Stimulated activated CD4-positive, alpha-beta T cell treated with anti-CD3 and anti-CD28 coated beads, Interleukin-4, amount 100 ng/mL, for 1 hour (primary cell): ENCODE results near the gene THRAP3.

Experiments used
- DNase-seq: peaks from one replicate; pipeline ENCODE4 v3.0.0-alpha.2; 2020

THRAP3 gene

DNA sequence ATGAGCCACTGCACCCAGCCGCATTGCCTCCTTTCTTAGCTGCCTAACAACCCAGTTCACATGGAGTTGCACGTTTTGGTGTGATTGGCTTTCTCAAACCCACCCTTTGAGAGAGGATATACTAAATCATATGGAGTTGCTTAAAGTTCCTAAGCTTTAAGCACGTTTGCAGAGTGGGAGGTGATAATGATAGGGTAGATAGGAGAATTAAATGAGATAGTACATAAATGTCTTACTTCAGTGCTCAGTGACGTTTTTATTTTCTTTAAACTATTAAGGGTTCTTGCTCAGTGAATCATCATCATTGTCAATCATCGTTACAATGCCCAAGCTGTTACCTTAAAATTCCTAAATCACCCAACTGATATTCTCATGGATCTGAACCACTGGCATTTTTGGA lies 79.0 kb downstream of the THRAP3 start:
- DNase-seq, result no peak

DNA sequence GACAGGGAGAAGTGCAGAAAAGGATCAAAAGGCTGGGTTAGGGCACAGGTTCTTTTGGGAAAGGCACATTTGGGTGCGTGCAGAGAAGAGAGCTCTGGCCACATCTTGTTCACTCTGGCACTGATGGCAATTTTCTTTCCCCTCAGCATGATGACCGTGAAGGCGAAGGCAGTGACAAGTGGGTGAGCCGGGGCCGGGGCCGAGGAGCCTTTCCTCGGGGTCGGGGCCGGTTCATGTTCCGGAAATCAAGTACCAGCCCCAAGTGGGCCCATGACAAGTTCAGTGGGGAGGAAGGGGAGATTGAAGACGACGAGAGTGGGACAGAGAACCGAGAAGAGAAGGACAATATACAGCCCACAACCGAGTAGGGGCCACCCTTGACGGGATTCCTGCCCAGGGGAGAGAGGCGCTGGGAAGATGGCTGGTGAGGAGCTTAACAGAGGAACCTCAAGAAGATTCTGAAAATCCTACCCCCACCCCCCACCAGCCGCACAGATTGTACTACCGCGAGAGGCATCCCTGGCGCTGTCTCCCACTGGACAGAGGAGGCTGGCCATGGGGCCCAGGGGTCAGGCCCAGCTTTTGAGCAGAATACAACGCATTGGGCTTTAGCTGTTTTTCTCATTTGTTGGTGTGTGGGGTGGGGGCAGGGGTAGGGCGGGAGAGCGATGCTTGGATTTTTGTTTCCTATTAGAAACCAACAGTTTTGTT lies 79.6 kb downstream of the THRAP3 start:
- DNase-seq, result no peak

DNA sequence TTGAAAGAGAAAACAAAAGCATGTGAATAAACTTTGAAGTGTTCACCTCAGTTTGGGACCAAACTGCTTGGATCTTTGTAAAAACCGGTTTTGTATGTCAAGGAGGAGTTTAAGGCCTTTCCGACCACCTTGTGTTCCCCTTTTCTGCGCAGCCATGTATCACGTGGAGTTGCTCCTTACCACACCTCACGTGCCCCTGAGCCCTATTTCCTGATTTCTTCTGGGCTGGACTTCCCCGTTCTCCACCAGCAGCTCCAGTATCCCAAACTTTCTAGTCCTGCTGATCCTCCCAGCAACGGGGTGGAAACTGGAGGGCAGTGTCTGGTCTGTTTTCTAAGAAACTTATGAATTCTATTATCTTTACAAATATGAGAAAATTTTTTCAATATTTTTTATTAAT lies 80.3 kb downstream of the THRAP3 start:
- DNase-seq, result no peak

DNA sequence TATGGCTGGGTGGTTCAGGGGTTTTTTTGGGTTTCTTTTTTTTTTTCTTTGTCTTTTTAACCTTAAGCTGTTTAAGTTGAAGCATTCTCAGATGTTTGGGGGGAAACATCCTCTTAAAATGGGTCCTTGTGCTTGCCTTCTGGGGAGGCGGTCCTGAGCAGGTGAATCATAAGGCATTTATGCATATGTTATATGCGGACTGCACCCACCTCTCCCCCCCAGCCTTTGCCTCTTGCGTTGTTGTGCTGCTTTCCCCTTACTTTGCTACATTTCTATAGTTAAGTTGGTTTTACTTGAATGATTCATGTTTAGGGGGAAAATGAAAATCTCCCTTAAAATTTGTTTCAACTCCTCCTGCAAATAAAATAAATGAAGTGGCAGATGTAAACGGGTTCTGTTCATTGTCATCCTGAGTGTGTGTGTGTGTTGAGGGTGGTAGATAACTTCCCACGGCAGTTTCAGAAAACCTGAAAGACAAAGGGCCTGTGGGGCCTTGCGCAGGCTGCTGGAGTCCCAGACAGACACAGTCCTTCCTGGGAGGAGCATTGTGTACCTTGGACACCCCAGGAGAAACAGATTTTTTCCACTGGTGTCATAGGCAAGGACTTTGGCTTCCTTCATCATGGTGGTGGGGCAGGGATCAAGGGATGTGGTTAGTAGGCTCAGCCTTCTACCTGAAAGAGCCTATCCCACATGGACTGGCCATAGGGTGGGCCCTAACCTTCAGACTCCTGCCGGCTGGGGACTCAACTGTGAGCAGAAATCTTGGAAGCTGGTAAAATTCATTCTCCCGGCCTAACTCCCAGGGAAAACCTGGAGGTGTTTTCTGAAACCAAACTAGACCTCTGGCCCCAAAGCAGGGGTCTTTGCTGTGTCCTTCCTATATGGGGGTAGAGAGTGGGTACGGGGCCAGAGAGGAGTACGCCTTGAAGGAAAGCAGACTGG lies 81.0 kb downstream of the THRAP3 start:
- DNase-seq, result peak; percentile 65

DNA sequence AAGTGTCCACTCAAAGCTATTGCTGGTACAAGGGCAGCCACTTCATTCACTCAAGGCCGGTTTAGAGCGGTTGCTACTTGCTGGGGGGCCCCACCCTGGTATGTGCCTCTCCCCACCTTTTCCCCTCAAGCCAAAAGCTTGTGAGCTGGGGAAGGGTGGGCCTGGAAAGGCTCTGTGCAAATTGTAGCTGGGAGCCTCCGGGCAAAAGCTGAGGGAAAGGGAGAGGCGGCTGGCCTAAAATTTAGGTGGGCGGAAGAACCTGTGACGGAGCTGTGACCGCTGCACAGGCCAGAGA lies 81.6 kb downstream of the THRAP3 start:
- no peak for DNase-seq

DNA sequence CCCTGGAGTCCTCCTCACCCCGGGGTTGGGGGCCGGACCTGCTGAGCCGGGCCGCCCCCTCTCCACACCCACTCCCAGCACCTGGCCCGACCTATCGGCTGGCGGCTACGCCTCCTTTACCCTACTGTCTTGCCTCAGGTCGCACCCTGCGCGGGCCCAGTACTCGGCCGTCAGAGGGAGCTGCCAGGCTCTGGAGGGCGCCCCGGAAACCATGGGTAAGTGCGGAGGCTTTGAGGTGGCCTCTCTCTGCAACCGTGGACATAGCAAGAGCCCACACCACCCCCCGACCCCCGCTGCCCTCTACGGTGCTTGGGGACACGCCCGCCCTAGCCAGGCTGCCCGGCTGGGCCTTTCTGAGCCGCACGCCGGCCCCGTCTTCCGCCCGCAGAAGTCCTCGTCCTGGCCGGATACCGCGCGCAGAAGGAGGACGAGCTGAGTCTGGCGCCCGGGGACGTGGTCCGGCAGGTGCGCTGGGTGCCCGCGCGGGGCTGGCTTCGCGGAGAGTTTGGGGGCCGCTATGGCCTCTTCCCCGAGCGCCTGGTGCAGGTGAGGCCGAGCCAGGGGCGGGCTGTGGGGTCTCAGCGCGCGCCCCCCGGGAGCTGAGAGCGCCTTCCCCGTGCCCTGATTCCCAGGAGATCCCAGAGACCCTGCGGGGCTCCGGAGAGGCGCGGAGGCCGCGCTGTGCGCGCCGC lies 82.1 kb downstream of the THRAP3 start, which contains the start of gene SH3D21:
TSS of gene SH3D21 (plus strand) at position 159 of the 692 bp plus-strand sequence. CDS start at position 212, 53 bp downstream.
- peak; percentile 52 for DNase-seq

DNA sequence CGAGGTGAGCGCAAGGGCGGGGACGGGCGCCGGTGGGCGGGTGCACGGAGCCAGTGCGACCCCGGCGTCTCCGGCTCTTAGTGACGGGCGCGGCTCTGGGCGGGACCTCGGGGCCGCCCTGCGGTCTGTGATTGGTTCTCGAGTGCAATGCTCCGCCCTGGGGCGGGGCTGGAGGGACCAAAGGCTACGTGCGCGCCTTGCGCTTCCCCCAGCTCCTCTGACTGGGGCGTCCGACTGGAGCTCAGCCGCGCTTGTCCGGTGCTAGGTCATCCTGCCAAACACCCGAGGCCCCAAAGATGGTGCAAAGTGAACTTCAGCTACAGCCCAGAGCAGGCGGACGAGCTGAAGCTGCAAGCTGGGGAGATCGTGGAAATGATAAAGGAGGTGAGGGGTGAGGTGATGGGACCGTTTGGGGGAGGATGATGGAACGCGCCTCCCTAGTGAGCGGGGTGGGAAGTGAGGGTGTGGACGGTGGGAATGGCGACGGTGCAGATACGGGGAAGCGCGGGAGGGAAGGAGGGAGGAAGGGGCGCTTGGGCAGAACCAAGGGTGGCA lies 82.7 kb downstream of the THRAP3 start:
- DNase-seq, result peak; percentile 92

DNA sequence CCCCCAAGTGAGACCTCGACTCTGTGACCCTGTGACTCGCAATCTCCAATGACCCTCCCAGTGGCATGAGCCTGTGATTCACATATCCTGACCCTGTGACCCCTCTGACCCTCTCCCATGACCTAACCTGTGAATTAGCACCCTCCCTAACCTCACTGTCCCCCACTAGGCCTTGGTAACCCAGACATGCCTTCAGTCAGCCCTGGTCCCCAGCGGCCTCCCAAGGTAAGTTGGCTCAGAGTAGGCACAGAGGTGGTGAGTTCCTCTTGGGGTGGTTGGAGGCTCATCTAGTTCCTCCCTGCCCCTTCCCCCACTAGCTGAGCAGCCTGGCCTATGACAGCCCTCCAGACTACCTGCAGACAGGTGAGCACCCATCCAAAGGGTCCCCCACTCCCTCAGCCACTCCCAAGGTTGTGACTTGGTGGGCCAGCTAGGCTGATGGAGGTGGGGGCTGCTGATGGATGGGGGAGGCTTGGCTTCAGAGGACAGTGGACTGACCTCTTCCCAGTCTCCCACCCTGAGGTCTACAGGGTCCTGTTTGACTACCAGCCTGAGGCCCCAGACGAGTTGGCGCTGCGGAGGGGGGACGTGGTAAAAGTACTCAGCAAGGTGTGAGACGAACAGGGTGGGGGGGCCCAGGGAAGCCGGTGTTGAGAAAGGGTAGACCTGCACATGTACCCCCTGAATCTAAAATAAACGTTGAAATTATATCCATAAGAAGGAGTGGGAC lies 83.5 kb downstream of the THRAP3 start:
- no peak for DNase-seq

DNA sequence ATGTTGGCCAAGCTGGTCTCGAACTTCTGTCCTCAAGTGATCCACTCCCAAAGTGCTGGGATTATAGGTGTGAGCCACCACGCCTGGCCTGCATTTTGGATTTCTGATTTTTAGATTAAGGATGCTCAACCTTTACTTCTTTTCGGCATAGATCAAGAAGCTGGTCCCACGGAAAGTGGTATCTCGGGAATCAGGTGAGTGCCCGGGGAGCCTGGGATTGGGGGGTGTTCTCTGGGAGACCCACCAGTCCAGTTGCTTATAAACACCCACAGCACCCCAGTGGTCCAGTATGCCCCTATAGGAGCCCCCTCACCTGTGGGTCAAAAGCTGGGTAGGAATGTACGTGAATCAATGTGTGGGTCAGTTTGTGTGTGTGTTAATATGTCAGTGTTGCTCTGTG lies 85.2 kb downstream of the THRAP3 start:
- no peak for DNase-seq

DNA sequence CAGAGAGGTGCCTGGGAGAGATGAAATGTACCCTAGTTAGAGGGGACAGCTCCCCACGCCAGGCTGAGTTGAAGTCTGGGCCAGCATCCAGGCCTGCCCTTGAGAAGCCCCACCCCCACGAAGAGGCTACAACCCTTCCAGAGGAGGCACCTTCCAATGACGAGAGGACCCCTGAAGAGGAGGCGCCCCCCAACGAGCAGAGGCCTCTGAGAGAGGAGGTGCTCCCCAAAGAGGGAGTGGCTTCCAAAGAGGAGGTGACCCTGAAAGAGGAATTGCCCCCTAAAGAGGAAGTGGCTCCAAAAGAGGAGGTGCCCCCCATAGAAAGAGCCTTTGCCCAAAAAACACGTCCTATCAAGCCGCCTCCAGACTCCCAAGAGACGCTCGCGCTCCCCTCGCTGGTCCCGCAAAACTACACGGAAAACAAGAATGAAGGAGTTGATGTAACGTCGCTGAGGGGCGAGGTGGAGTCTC lies 96.1 kb downstream of the THRAP3 start:
- DNase-seq, result no peak

DNA sequence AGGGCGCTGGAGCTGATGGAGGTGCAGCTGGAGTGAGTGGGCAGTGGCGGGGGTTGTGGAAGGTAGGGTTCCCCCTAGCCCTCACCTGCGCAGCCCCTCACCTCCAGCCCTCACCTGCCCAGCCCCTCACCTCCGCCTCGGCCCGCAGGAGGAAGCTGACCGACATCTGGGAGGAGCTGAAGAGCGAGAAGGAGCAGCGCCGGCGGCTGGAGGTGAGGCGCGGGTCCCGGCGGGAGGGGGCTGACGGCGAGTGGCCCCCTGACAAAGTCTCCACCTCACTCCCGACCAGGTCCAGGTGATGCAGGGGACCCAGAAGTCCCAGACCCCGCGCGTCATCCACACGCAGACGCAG lies 96.5 kb downstream of the THRAP3 start:
- DNase-seq, result no peak

DNA sequence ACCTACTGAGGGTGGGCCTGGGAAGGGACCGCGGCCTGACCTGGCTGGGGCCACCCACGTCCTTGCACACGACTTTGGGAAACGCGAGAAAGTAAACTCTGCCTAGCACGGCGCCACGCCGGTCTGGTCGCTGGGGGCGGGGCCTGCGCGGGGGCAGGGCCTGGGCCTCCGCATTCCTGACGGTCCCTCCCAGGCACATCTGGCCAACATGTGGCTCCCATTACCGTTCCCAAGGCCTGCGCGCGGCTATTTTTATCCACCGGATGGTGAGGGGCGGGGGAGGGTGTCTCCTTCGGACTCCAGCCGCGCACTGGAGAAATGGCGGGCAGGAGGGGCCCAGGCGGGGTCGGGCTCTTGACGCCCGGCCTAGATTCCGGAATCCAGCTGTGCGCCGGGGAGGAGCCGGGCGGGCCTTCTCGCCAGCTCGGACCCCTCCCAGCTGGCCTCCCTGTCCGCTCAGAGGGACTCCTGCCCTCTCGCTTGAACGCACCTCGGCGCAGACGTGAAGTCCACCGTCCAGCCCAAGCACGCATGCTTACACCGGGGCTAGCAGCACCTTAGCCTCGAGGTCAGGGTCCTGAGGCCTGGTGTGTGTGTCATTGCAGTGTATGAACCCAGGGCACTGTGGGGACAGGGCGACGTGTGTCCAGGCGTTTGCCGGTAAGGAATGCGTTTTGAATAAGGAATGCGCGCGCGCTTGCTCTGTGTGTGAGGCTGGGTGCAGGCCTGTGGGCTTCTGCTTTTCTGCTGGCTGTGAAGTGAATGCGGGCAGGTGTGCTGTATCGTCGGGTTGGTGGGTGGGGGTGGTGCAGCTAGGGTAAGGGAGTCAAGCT lies 97.1 kb downstream of the THRAP3 start:
- peak; percentile 53 for DNase-seq

DNA sequence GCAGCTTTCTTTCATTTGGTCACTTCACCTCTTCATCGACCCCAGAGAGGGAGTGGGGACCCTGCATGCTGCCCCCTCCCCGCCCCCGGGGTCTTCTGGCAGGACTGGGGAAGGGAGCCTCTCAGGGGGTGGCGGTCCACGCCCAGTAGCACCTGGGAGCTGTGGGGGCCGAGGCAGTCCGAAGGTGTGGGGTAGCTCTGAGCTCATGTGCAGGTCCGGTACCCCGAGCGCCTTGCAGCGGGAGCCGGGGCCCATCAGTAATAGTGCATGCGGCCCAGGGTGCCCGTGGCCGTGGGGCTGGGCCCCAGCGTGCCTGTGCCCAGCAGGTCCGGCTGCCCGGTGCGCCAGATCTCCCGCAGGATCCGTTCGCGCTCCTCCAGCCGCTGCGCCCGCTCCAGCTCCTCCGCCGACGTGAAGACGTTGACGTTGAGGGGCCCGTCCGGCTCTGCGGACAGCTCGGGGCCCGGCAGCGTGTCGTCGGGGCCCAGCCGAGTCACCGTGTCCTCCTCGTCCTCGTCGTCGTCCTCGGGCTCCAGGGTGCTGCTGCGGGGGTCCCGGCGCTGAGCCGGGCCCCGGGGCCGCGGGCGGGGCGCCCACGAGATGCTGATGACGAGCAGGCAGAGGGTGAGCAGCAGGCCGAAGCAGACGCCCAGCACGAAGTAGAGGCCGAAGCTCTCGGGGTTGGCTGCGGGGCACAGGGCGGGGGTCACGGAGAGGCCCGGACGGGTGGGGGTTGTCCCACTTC lies 98.0 kb downstream of the THRAP3 start:
- DNase-seq, result no peak

DNA sequence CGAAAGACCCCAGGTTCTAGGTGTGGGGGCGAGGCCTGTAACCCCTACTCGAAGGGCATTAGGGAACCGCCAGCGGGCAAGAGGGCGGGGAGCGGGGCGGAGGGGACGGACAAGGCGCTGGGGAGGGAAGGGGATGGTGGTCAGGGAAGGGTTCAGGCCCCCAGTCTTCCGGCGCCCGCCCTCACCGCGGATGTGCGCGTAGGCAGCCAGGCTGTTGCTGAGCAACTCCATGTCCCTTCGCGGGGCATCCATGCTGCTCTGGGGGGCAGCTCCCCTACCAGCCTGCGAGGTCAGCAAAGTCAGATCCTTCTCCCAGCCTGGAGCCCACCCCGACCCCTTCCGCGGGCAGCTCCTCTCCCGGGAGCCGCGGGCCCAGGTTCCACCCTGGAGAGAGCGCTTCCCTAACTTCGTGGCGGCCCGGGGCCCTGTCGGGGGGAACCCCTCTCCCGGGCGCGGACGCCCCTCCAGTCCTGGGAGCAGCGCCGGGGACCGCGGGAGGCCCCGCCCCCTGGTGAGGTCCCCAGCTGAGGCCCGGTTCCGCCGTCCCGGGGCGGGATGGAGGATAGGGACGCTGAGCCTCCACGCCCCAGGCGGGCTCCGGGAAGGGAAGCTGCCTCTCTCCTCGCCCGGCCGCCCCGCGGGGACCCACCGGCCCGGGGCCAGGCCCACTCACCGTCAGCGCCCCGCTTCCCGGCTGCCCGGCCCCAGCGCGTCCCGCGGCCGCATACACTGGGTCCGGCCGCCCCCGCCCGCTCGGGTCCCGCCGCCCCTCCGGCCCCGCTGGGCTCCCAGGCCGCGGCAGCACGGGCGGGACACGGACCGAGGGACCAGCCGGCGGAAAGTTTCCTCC lies 98.8 kb downstream of the THRAP3 start:
- peak; percentile 29 for DNase-seq

DNA sequence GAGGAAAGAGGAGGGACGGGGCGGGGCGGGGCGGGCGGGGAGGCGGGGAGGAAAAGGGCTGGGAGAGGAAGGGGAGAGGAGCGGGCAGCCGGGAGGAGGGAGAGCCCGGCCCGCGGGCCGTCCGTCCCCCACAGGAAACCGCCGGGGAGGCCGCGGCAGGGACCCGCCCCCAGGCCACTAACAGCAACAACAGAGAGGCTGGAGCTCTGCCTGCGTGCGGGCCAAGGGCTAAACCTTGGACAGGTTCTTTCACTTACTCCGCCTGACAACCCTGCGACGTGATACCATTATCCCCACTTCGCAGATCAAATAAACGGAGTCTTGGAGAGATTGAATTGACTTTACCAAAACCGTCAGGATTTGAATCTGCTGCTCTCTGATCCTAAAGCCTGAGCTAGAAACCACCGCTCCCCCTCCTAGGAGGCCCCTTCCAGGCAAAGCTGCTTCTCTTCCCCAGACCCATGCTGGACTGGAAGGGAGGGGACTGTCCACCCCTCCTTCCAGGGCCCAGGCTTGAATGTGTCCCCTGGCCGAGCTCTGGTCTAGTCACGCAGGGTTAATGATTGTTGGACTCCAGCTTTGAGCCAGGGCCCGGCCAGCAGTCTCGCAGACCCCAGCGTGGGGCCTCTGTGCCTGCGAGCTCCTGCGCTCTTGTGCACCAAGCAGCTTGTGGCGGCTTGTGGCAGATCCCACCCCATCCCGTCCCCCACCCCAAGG lies 99.6 kb downstream of the THRAP3 start, which contains the start of gene EVA1B:
TSS of gene EVA1B (minus strand) at position 10 of the 717 bp plus-strand sequence. CDS start 608 bp downstream, outside the sequence.
- DNase-seq, result peak; percentile 42

DNA sequence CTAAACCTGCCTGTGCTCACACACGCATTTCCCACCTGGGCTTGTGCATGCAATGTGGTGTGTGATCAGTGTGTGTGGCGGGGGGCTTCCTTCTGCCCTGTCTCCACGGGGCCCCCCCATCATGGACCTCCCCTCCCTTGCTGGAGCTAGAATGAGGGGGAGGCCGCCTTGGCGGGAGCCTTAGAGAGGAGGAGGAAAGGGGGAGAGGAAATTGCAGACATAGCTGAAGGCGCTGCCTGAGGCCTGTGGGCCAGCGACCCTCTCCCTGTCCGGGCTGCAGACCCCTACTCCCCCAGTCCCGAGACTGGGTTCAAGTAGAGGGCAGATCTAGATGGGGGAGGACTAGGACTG lies 100.1 kb downstream of the THRAP3 start:
- DNase-seq, result no peak

DNA sequence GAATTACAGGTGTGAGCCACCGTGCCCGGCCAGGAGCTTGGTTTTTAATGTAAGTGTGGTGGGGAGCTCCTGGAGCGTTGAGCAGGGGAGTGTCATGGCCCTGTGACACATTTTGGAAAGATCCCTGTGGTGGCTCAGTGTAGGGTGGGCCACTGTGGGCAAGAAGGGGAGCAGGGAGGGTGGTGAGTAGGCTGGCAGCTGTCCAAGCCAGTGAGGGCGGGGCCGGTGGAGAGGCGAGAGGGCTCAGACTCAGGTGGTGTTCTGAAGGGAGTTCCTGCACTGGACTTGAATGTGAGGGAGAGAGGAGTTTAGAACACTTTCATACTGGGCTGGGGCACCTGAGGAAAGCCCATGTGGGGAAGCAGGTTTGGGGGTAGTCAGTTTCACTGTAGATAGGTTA lies 102.3 kb downstream of the THRAP3 start:
- no peak for DNase-seq

DNA sequence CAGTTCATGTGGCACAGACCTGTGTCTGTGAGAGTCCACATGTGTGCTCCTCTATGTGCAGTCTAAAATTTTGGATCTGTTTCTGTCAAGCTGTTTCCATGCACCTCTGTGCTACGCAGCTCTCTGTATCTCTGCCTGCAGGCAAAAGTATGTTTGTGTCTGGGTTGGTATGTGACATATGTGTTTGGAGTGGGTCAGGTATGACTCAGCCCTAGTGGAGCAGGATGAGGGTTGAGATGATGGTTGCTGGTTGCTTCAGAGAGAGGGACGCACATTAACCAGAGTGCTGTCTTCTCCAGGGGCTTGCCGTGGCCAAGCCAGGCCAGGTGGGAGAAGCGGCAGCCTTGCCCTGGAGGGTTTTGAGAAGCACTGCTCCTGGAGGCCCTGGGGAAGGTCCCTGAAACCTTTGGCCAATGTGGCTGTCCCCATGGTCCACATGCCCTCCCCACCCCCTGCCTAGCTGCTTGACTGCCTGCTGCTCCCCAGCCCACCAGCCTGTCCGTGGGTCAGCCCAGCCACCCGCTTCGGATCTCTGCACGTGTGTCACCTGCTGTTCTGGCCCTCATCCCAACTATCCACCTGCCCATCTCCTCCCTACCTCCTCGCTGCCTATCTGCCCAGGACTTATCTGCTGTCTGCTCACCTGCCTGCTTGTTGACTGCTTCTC lies 103.3 kb downstream of the THRAP3 start:
- no peak for DNase-seq

DNA sequence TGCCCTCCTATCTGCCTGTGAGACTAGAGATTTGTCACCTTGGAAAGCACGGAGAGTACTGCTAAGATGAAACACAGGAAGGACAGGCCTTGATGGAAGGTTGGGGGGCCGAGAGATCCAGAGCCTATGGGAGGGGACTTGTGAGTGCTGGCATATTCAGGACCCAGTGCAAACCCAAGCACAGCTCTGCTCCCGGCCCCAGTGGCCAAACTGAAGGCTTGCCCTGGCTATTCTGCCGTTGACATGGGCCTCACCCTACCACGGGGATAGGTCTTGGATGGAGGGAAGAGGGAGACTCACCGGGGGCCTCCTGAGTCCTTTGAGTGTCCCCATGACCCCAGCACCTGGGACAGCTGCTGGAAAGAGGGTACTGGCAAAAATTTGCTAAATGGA lies 103.8 kb downstream of the THRAP3 start:
- DNase-seq, result no peak
